Measurements from ENCODE around the gene CASP7.
"Not testable (repeated sequence)": the region's sequence is repeated elsewhere in the genome, so short reads cannot be mapped to it uniquely, and the experiment has no call there.

Gene CASP7

DNA sequence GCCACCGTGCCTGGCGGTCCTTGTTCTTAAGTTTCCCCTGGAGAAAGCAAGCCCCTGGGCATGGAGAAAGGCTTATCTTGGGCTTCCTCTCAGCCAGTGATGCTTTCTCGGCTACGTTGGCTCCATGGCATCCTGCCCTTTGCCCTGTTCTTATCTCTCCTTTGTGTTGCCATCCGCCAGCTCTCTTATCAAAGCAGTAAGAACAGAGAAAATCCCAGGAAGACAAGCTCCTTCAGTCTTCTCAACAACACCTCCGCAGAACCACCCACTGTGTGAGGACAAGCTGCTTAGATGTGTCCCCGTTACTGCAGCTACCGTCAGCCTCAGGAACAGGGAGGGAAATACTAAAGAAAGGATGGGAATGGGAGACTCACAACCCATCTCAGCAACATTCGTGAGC is 75.1 kb downstream of the CASP7 start:
- no peak for DNase-seq

DNA sequence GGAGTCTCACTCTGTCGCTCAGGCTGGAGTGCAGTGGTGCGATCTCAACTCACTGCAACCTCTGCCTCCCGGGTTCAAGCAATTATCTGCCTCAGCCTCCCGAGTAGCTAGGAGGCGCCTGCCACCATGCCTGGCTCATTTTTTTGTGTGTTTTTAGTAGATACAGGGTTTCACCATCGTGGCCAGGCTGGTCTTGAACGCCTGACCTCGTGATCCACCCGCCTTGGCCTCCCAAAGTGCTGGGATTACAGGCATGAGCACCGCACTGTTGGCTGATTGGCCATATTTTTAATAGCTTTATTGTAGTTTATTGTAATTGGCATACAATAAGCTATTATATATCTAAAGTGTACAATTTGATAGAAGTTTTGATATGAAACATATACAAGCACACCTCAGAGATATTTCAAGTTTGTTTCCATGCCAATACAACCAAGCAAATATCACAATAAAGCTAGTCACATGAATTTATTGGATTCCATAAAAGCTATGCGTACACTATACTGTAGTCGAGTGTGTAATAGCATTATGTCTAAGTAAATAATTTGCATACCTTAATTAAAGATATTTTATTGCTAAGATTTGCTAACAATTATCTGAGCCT is 77.3 kb downstream of the CASP7 start:
- no peak for DNase-seq

DNA sequence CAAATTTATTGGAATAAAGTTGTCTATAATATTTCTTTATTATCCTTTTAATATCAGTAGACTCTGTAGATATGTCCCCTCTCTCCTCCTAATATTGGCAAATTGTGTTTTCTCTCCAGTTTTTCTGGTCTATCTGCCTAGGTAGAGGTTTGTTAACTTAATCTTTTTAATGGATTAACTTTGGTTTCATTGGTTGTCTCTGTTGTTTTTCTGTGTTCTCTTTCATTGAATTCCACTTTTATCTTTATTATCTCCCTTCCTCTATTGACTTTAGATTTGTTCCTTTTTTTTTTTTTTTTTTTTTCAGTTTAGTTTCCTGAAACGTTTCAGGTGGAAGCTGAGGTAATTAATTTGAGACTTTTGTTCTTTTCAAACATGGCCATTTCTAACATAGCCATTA is 82.4 kb downstream of the CASP7 start:
- DNase-seq = no peak

DNA sequence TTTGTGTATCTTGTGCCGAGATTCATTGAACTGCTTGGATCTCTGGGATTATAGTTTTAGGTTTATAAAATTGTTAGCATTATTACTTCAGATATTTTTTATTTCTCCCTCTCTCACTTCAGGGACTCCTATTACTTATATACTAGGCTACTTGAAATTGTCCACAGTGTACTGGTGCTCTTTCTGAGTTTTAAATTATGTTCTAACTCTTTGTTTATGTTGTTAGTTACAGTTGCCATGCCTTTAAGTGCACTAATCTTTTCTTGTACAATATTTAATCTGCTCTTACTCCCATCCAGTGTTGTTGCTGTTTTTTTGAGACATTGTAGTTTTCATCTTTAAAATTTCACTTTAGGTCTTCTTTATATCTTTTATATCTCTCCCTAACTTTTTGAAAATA is 84.9 kb downstream of the CASP7 start:
- no peak for DNase-seq

DNA sequence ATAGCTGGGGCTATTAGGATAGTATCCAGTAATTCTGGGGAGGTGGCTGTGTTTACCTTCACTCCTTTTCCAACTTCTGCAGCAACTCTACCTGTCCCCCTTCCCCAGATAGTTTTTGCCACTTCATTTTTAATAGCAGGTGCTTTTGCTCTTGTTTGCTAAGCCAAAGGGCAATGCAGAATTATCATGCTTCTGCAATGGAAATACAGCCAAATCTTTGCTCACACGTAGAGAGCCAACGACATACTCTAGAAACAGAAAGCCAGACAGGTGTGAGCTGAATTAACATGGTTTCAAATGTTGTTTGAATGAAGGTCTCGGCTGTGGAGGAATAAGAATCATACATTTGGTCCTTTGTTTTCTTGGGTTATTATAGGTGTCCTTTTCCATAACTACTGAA is 86.2 kb downstream of the CASP7 start:
- peak; percentile 13 for DNase-seq

DNA sequence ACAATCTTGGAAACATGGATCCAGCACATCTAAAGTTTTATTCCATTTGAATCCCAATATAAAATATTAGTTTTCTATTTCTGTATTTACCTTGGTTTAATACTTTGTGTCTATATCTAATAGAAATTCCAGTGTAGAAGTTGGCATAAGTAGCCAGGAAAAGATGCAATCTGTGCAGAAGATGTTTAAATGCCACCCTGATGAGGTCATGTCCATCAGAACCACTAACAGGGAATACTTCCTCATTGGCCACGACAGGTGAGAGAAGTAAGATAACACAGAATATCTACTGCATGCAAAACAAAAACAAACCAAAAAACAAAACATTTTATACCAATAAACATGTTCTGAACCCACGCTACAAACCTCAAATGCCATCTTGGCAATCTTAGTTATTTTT is 87.5 kb downstream of the CASP7 start:
- DNase-seq = no peak

DNA sequence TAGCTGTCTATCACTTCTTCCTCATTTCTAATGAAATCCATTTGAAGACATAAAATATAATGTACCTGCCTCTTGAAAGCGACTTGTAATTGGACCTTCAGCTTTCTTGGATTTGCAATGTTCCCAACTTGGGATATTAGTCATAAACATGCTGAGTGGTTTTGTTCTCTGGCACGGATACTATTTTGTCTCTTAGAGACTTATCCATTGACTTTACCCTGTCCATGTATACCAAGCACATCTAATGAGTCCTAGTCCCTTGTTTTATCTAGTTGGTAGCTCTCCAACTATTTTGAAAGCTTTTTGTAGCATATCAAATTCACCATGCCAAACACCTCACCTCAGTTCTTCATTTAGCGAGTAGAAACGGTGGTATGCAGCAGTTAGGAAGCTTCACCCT is 90.6 kb downstream of the CASP7 start:
- DNase-seq = no peak

DNA sequence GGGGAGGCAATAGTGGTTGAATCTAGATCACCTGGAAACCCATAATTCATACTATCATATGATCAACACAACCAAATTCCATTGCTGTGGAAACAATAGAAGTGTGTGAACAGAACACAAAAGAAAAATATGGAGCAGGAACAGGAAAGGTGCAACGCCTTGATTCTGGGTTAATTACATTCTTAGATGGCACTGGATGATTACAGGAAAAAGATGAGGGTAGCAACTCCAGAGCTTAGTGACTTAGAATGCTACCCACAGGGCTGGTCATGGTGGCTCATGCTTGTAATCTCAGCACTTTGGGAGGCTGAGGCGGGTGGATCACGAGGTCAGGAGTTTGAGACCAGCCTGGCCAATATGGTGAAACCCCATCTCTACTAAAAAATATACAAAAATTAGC is 91.4 kb downstream of the CASP7 start:
- DNase-seq = not testable (repeated sequence)

DNA sequence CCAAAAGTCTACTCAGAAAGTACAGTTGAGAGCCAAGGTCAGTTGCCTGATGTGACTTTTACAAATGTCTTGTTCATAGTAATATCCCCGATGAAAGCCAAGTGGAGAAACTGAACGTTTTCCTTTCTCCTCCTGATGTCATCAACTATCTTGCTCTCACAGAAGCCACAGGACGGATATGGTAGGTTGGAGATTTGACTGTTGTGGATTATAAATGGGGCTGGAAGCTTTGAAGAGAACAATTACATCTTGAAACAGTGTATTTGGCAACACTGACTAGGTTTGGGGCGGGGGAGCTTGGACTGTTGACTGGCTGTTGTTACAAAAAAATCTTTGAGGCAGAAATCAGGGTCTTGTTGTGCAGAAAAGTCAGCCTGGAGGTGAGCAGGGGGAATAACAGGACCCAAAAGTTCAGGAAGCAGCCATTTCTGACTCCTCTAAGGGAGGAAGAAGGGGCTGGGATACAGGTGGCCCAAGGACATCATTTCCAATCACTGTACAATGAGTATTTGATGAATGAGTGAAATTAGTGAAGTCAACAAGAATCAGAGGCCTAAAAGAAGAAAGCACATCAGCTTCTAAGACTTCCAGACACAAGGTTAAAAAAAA is 96.1 kb downstream of the CASP7 start:
- no peak for DNase-seq

DNA sequence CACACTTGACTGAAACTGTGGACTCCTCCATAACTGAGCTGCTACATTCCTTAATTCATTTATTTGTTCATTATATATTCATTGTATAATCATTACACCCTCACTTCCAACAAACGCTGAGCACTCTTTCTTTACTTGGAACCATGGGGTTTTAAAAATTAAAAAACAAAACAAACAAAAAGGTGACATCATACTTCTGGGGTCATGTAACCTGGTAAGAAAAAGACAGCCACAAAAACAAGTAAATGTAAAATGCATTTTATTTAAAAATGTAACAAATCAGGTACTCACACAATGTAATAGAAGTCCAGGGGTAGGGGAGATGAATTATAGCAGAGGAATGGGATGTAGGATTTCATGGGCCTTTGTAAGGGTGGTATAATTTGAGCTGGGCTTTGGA is 96.8 kb downstream of the CASP7 start:
- no peak for DNase-seq
